Erythroblast (primary cell): ENCODE results near the gene TBC1D3B.
"Not testable (repeated sequence)": the region's sequence is repeated elsewhere in the genome, so short reads cannot be mapped to it uniquely, and the experiment has no call there.

Source experiments
- GATA1 ChIP-seq: IDR thresholded peaks from 2 replicates; pipeline ENCODE4 v1.6.1; 2011; ENCODE audit warnings: low read depth, mild to moderate bottlenecking, control low read depth, low read length, moderate library complexity
- POLR2A ChIP-seq: IDR thresholded peaks from 2 replicates; pipeline ENCODE4 v1.6.1; 2011; ENCODE audit warnings: mild to moderate bottlenecking, low read length

- not testable (repeated sequence) for TF ChIP-seq POLR2A, GATA1
Observed at GRCh38 chr17:36121099-36121498, 55.3 kb downstream of the TBC1D3B start.
